Measurements from ENCODE around the gene U2AF2. TPM values are rescaled to one million over a fixed set of nuclear protein-coding genes. Genes with fewer than 3 reads are reported as not detected.
A peak's percentile ranks its signal among the peaks of the same experiment; 100 is the strongest.

U2AF2 gene
- total RNA-seq, 1 experiment from 2014 or later, result 80.3 TPM

DNA sequence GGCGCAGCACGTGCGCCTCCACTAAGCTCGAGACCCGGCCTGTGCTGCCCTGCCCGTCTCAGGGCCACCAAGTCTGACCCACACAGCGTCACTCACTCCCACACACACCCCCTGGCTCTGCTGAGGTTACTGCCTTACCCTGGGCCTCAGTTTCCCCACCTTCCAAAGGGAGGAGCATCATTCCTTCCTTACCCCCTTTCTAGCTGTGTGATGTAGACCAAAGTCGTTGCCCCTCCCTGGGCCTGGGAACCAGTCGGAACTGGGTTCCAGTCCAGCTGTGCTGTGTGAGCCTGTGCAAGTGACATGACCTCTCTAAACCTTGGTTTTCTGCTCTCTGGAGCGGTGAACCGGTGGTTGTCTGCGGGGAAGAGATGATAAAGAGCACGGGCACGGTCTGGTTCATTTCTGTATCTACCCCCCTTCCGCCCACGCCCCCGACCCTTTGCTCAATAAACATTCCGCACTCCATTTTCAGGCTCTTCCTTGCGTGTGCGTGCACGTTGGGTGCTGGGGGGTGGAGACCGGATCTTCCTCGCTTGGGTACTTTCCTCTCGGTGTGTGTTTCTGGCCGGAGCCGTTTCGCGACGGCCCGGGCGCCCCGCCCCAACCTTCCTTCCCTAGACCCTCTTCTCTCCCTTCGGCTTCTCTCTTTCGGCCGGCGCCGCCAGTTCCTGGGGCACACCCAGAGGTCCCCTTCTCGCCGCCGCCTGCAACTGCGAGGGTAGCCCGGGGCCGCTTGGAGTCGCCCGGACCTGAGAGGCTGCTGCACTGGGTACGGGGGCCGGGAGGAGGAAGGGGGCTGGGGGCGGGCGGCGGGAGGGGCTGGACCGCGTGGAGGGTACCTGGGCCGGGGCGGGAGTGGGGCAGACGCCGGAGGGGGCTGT is 11.6 kb upstream of the U2AF2 start, which contains the start of gene ZNF581:
ZNF581 (plus strand) TSS at position 647 of the 884 bp plus-strand sequence. CDS start 923 bp downstream, outside the sequence.
- peak; percentile 78 for DNase-seq (ENCODE audit: low read depth)

GRCh38 chr19:55643887-55644176 is 11.0 kb upstream of the U2AF2 start:
- no peak for DNase-seq (ENCODE audit: low read depth)

DNA sequence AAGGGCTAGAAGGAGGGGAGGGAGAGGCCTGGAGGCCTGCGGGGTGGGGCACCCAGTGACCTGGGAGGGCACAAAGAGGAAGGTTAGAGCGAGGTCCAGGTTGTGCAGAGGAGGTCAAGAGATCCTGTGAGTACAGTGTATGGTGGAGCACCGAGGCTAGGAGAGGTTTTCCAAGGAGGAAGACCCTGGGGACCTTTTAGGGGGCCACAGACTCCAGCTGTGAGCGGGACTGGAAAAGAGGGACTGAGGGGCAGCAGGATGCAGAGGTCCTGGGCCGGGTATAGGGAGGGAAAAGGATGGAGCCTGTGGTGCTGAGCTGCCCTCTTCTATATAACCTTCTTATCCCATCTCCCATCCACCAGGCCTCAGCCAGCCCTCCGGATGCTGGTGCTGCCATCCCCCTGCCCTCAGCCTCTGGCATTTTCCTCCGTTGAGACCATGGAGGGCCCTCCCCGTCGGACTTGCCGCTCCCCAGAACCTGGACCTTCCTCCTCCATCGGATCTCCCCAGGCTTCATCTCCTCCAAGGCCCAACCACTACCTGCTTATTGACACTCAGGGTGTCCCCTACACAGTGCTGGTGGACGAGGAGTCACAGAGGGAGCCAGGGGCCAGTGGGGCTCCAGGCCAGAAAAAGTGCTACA is 10.5 kb upstream of the U2AF2 start:
- DNase-seq (ENCODE audit: low read depth), result no peak

DNA sequence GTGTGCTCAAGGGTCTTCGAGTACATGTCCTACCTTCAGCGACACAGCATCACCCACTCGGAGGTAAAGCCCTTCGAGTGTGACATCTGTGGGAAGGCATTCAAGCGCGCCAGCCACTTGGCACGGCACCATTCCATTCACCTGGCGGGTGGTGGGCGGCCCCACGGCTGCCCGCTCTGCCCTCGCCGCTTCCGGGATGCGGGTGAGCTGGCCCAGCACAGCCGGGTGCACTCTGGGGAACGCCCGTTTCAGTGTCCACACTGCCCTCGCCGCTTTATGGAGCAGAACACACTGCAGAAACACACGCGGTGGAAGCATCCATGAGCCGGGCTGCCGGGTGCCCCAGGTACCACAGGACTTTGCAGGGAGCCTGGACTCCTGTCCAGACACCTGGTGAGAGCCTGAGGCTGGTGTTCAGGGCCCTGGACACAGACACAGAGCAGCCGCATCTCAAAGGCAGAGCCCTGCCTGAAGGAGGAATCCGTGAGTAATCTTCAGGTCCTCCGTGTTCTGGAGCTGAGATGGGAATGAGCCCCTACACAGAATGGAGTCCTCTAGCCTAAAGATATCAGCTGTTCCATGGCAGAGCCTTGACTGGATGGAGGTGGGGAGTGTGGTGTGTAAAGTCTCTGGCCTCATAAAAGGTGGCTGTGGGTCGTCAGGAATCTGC is 9.9 kb upstream of the U2AF2 start:
- no peak for DNase-seq (ENCODE audit: low read depth)

GRCh38 chr19:55645512-55645881 is 9.3 kb upstream of the U2AF2 start:
- DNase-seq (ENCODE audit: low read depth), result no peak

DNA sequence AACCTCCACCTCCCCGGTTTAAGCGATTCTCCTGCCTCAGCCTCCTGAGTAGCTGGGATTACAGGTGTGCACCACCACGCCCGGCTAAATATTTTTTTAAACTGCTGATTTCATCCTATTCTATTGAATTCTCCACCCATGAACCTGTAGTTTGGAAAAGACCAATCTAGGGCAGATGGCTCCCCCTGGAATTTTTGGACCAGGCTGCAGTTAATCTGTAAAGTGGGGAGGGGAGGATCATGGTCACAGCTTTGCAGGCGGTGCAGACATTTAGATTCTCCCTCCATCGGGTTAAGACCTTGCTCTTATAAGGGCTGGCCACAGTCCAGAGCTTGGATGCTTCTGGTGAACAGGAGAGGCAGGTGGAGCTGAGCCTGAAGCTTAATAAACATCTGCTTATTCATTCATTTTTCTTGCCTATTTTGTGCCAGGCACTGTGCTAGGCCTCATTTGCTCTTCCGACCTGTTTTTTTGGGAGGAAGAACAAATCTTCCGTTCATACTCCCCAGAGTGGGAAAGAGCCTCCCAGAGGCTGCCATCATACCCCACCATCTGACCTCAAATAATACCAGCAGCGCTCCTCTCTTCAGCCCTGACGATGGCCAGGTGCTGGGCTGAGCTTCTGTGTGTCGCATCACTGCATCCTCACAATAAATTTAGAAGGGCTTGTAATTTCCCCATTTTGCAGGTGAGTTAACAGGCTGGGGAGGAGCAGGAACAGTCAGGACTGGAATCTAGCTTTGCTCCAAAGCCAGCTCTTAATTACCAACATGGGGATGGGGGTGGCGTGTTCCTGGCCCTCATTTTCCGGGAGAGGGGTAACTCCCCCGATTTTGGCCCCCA is 7.7 kb upstream of the U2AF2 start:
- DNase-seq (ENCODE audit: low read depth), result no peak

- DNase-seq (ENCODE audit: low read depth), result peak; percentile 73
Measured at GRCh38 chr19:55647732-55648584, 6.9 kb upstream of the U2AF2 start, which contains the start of gene CCDC106. Gene CCDC106, plus strand, starts transcription at chr19:55648212. Its CDS starts 835 bp downstream, at chr19:55649047.

DNA sequence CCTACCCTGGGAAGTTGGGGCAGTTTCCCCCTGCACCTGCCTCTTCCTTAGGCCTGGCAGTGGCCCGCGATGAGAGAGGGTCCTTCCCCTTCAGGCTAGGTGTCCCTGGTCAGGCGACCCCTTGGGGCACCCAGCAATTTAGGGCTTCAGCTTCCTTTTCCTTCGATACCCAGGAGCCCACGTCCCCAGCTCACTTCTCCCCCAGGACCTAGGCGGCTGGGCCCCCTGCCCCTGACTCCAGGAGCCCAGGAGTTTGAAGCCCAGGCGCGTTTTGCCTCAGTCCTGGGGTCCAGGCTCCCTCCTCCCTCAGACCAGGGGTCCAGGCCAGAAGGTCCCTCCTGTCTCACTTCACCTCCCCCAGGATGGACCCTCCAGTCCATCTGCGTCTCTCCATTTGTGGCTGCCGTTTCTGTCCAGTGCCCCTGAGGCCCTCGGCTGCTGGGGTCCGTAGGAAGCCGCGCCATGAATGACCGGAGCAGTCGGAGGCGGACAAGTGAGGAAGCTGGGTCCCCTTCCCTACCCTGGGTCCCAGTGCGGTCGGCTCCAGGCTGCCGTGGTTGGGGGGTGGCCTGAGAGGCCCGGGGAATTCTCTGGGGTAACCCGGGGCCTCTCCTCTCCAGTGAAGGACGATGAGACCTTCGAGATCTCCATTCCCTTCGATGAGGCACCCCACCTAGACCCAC is 6.1 kb upstream of the U2AF2 start:
- no peak for DNase-seq (ENCODE audit: low read depth)

DNA sequence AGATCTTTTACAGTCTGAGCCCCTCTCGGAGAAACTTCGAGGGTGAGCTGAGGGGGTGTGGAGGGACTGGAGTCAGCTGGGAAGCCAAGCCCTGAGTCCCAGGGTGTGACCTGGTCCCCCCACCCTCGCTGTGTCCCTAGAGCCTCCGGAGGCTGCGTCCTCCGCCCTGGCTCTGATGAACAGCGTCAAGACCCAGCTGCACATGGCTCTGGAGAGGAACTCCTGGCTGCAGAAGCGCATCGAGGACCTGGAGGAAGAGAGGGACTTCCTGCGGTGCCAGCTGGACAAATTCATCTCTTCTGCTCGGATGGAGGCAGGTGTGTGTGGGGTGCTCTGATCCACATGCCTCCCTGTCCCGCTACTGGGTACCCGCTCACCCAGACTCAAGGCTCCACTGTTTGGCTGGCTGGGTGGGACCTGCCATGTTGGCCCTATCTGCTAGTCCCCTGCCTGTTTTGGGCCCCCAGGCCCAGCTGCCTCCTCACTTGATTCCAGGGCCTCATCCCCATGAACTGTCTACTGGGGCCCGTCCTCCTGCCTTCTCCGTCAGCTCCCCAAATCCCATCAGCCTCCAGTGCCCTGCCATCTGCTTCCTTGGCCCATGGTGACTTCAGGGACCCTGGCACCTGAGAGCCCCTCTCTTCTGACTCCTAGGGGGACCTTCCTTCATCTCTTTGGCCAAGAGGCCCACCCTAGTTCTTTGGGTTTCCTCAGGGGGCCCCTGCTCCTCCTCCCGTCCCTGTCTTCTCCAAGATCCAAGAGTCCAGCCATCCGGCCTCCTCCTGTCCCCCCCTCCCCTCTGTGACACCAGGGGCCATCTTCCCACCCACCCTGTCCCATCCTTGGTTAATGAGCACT is 5.3 kb upstream of the U2AF2 start:
- no peak for DNase-seq (ENCODE audit: low read depth)

DNA sequence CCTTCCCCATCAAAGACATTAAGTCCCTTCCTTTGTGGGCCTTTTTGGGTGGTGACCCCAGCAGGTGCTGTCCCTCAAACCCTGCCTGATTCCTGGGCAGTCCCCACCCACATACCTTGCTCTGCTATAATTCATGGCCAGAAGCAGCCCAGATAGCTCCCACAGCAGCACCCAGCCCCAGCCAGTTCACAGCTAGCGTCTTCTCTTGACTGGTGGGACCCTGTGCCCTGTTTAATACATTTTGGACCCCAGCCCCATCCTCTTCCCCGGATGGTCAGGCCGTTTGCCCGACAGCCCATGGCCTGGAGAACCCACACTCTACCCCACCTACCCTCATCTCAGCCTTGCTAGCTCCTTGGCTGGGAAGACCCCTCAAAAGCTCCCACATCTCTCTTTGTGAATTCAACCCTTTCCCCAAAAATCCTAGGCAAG is 4.7 kb upstream of the U2AF2 start:
- no peak for DNase-seq (ENCODE audit: low read depth)

DNA sequence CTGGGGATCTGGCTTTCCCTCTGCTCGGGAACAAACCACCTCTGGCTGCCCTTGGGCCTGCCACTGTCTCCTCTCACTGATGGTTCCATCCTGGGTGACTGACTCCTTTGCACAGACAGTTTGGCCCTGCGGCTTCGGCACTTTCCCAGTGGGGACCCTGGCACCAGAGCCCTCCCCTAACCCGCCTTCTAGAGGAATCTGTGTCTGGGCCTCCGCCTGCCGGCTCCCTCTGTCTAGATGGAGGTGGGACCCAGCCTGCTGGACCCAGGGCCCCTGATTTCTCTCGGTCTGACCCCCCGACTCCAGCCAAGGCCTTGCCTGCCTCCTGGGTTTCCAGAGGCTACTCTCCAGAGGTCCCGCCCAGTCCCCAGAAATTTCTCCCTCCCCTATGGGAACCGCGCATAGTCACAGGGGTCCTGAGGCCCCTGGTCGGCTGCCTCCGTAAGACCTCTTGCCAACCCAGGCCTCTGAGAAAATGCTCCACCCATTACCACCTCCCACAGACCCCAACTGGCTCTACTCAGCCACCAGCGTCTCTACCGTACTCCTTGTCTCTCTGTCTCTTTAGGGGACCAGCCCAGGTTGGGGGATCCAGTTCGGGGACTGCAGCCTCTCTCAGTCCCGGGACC is 4.1 kb upstream of the U2AF2 start:
- no peak for DNase-seq (ENCODE audit: low read depth)

GRCh38 chr19:55651236-55651635 is 3.6 kb upstream of the U2AF2 start:
- no peak for DNase-seq (ENCODE audit: low read depth)

- DNase-seq (ENCODE audit: low read depth), result no peak
Measured at GRCh38 chr19:55652311-55653128, 2.3 kb upstream of the U2AF2 start.

DNA sequence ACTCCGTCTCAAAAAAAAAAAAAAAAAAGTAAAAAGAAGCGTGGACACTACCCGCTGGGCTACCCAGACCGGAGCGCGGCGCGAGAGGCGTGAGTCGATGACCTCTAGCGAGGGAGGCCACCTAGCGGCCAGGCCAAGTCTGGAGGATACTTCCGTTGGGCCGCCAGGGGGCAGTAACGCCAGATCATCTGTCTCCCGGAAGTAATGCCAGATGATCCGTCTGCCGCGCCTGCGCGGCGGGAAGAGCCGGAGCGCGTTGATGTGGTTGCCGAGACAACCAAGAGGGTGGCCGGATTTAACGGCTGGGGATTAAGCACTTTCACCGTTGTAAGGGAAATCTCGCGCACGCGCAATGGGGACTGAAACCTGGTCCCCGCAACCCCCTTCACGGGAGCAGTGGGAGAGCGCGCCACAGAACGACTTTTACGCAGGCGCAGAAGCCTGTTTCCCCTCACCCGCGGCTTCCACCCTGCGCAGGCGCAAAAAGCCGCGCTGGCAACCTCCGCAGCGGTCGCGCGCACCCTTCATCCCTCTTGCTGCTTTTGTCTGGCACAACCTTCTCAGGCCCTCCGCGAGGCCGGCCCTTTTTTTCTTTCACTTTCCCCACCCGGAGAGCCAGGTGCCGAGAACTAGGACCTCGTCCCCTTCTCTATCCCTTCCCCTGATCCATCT is 1.0 kb upstream of the U2AF2 start:
- peak; percentile 99 for DNase-seq (ENCODE audit: low read depth)

- DNase-seq (ENCODE audit: low read depth), result peak; percentile 99
Measured at GRCh38 chr19:55654323-55654867, 440 bp upstream of the U2AF2 start.

DNA sequence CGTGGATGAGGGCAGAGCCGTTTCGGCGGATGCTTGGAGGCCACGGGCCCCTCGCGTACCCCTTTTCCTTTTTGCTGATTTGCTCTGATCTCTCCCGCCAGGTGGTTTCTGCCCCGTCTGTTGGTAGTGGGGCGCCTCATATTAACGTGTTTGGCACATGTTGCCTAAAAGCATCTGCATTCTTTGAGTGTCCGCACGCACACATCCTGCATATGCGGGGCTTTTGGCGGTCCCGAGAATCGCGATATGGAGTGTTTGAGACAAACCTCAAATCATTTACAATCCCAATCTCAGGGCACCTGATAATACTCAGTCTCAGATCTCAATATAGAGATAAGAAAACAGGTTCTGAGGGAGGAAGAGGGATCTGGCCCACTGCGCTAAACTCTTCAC is 809 bp downstream of the U2AF2 start:
- DNase-seq (ENCODE audit: low read depth), result no peak

DNA sequence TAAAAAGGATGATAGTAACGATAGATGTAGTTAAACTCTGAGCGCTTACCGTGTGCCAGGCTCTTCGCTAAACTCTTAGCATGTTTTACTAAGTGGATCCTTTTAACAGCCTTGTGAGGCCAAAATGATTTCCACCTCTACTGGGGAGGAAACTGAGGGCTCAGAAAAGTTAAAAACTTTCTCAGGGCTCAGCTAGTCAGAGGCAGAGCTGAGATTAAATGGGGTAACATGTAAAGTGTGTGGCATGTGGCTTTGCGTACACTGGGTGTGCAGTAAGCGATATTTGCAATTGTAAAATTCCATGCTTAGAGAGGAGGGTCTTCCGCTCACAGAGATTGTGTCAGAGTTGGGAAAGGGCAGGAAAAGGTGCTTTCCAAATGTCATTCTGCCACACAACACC is 1.7 kb downstream of the U2AF2 start:
- no peak for DNase-seq (ENCODE audit: low read depth)

Measured in RPMI7951 (cell line).